GM12872 (cell line): ENCODE results near the gene DNM3.

Experiments used
- CTCF ChIP-seq: IDR thresholded peaks from 3 replicates; pipeline ENCODE4 v1.5.1; 2011; ENCODE audit warnings: low read depth, mild to moderate bottlenecking, low read length, moderate library complexity; ENCODE audit not compliant: insufficient read depth

Gene DNM3

GRCh38 chr1:172394811-172395210 lies 553.5 kb downstream of the DNM3 start:
- TF ChIP-seq CTCF, result no peak

DNA sequence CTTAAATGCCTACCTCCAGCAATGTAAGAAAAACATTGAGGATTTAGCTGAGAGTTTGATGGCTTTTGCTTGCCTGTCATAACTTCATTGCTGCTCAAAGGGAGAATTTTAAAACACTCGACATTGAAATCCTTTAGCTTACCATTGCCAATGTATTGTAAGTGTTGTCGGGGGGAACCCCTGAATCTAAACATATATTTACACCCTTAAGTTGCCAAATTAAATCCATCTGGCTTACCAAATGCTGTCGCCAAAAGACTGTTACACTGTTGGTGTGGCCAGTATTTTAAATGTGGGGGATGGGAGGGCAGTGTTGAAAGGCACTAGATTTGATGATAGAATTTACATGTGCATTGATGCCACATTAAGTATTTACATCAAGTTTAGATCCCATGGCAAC lies 554.3 kb downstream of the DNM3 start:
- no peak for TF ChIP-seq CTCF

DNA sequence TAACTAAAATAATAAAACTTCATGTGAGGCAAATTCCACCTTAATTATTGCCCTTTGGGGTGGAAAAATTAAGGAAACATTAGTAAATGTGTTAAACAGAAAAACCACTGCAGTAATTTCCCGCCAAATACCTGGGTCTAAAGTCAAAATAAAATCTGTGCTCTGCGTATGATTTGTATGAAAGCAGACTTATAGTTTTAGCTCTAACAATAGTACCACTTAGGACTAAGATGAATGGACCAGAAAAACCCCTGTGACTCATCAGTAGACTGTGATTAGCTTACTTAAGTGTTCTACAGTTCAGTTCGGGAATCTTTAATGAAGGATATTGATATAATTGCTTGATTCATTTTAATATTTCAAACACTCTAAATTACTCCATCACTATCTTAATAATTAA lies 555.9 kb downstream of the DNM3 start:
- no peak for TF ChIP-seq CTCF

- TF ChIP-seq CTCF, result no peak
Measured at GRCh38 chr1:172397633-172398032, 556.3 kb downstream of the DNM3 start.

- TF ChIP-seq CTCF, result no peak
Measured at GRCh38 chr1:172398193-172398592, 556.9 kb downstream of the DNM3 start.

DNA sequence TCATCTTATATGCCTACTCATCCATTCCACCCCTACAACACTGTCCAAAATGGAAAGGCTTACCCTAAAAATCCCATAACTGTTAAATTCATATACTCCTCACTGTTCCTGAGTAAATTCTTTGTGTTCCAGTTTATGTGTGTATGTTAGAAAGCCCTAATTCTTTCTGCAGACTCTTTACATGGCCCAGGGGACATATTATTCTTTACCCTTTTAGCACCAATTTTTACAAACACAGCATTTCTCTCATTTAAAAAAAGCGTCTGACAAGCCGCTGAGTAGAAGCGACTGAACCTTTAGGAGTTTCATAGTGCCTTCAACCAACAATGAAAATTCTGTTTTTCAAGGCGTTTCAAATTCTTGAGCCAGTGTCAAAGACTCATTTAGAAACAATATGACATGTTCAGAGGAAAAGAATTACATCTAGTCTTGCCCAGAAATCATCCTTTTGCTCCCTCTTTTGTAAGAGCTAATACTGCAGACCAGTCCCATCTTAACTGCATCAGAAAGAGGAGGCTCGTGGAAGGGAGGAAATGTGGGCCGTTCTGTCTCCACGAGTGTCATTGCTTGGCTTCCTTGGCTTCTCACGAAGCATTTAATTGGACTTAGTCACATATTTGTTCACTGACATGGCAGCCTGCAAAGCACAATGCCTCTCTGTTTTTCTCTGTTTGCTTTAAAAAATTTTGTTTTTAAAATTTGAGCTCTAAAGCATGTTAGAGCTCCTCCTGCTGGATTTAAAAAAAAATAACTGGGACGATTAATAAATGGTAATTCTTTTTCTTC lies 557.9 kb downstream of the DNM3 start:
- TF ChIP-seq CTCF, result peak; percentile 53

- TF ChIP-seq CTCF, result no peak
Measured at GRCh38 chr1:172399756-172400721, 558.7 kb downstream of the DNM3 start.
